Subcutaneous adipose tissue (tissue), 4 donors: ENCODE data around the gene POGZ. TPM values are rescaled to one million over a fixed set of nuclear protein-coding genes. Genes with fewer than 3 reads are reported as not detected.

Experiments used
- total RNA-seq, 4 donors: library from RNA; depleted of rRNA; stranded (reverse); fragments of >200 nt; gene quantifications; one replicate each; pipeline ENCODE4 v1.1.0, GENCODE V29; 2016
- TF ChIP-seq, protein P1 (sequence below): fragments of 450-650 bp; IDR thresholded peaks from one replicate; pipeline ENCODE4 v1.5.1; 2016; ENCODE audit warnings: low read depth, mild to moderate bottlenecking, control low read depth, antibody characterized with exemption, moderate library complexity

Gene POGZ
- total RNA-seq, 4 donors from 2014 or later: 39.9 to 51.6 (median 47.3) TPM

GRCh38 chr1:151476083-151476482, 16.8 kb upstream of the POGZ start:
- TF ChIP-seq, protein P1, sequence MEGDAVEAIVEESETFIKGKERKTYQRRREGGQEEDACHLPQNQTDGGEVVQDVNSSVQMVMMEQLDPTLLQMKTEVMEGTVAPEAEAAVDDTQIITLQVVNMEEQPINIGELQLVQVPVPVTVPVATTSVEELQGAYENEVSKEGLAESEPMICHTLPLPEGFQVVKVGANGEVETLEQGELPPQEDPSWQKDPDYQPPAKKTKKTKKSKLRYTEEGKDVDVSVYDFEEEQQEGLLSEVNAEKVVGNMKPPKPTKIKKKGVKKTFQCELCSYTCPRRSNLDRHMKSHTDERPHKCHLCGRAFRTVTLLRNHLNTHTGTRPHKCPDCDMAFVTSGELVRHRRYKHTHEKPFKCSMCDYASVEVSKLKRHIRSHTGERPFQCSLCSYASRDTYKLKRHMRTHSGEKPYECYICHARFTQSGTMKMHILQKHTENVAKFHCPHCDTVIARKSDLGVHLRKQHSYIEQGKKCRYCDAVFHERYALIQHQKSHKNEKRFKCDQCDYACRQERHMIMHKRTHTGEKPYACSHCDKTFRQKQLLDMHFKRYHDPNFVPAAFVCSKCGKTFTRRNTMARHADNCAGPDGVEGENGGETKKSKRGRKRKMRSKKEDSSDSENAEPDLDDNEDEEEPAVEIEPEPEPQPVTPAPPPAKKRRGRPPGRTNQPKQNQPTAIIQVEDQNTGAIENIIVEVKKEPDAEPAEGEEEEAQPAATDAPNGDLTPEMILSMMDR: no peak

- TF ChIP-seq, protein P1: no peak
Measured at GRCh38 chr1:151475175-151475574, 15.9 kb upstream of the POGZ start.

- TF ChIP-seq, protein P1: no peak
Measured at GRCh38 chr1:151474745-151475144, 15.5 kb upstream of the POGZ start.

DNA sequence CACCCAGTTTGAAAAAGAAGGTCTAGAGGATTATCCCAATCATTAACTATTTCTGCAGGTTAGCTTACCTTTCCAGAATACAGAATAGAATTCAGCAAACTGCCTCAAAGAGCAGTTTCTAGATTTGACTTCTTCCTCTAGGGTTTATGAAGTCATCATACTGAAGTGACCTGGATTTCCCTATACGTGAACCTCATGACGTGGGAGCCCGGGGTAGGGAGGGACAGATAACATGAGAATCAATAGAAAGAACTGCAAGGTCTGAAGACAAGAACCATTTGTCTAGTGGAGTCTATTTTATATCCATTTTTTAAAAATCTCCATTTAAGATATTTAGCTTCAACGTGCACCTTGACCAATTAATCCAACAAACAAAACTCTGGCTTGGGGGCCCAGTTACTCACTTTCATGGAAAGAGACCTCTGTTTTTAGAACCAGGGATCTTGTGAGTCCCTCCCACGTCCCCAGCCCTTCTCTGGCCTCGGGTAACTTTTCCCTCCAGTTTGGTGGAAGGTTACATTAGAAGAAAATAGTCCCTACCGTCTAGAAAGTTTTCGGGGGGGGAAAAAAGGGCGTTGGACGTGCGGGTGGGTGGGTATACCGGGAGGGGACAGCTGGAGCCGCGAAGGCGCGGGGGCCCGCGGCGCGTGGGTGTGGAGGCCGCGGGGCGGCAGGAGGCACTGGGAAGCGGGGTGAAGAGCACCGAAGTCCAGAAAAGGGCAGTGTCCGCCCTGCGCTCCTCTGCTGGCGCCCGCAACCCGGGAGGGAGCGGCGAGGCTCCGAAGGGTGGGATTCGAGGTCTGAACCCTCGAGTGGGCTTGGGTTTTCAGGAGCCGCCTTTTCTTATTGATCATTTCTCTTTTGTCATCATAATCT, 13.8 kb upstream of the POGZ start:
- TF ChIP-seq, protein P1: no peak

DNA sequence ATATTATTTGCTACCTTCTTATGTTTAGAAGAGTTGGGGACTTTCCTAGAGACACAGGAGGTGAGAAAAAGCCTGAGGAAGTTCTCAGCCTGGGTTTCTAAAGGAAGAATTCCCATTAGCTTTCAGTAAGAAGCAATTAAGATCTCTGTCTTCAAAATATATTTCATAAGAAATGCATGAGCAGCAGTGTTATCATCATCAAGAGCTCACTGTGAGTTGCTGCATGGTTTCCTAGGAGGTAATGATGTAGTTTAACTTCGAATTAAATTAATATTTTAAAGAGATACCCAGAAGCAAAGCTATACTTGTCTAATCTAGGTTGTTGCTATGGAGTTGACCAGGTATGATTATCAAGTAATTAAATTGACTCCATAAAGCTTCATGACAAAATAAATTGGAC, 5.7 kb upstream of the POGZ start:
- TF ChIP-seq, protein P1: no peak

DNA sequence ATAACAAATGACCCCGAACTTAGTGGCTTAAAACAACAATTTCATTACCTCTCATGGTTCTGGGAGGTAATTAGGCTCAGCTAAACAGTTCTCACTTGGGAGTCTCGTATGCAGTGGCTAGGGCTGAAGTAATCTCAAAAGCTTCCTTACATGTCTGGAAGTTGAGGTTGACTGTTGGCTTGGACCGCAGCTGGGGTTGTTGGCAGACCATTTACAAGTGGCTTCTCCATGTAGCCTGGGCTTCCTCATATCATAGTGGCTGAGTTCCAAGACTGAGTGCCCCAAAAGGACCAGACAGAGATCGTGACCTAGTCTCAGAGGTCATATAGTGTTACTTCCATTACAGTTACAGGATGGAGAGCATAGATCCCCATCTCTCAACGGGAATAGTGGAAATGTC, 2.4 kb upstream of the POGZ start:
- TF ChIP-seq, protein P1: no peak

DNA sequence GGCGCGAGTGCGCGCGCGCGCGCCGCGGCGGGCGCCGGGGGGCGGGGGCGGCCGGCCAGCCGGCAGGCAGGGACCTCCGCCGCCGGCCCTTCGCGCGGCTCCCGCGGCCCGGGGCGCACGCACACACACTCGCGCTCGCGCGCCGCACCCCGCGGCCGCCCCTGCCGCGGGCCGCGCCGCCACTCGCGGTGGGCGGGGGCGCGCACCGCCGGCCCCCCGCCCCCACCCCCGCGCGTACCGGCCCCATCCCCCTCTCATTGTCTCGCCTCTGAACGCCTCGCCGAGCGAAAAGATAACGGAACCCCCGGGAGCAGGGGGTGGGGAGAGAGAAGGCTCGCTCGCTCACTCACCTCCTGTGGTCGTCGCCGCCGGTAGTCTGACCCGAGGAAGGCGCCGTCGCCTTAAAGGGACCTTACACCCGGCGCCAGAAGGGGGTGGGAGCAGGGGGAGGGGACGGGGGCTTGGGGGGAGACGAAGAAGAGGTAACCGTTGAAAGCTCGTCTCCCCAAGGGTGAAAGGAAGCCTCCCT, 428 bp downstream of the POGZ start:
- TF ChIP-seq, protein P1: no peak
